ENCODE data around the gene FGF9.

DNA sequence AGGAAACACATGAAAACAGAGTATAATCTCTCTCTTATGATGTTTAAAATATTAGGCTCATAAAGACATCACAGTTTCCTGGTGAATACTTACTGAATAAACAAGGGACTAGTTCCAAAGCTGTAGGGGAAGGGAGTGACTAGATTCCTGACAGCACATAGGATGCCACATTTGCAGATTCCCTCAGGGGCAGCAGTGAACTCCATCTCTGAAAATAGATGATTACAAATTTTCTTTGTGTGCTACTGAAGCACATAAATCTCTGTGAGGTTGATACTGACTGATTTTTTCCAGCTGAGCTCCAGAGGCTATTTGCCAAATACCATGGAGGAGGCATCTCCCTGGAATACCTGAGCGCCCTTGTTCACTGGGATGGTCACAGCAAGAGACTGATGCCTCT lies 77.3 kb downstream of the FGF9 start:
- TF ChIP-seq POLR2A (IDR thresholded peaks at IDR 0.05; ENCODE audit: low read length) (no peak), GATA1 (IDR thresholded peaks at IDR 0.05; ENCODE audit: low read depth, low read length) (no peak)

Measured in erythroblast (primary cell).